GM12878 (cell line): Measurements from ENCODE around the gene RFX3. TPM values are rescaled to one million over a fixed set of nuclear protein-coding genes. Genes with fewer than 3 reads are reported as not detected.

Source experiments
- ATAC-seq: fragments of 200-7000 bp; cut with Tn5 transposase; 3 replicates; pipeline ENCODE4 v1.9.1; 2020; ENCODE audit warnings: mild to moderate bottlenecking, moderate library complexity
- BruUV-seq: library from RNA; stranded (reverse); fragments of 400-500 nt; replicated peaks from 2 replicates; lab custom pipeline; 2021; lab: Mats Ljungman, UMichigan
- CTCF ChIA-PET: fragments of 300-600 bp; sonication (Branson Sonifier 250); formaldehyde crosslinking; extraction: SDS; loops from one replicate; lab custom pipeline; 2021; ENCODE audit warnings: inconsistent platforms; lab: Yijun Ruan, JAX
- POLR2A ChIA-PET: fragments of 350-600 bp; formaldehyde crosslinking; extraction: SDS; loops from one replicate; lab custom pipeline; 2021; ENCODE audit warnings: inconsistent platforms; lab: Charles Lee
- RAD21 ChIA-PET: fragments of 300-600 bp; sonication (Branson Sonifier 250); formaldehyde crosslinking; loops from one replicate; lab custom pipeline; 2023; ENCODE audit warnings: antibody characterized with exemption; ENCODE audit not compliant: unreplicated experiment; lab: Charles Lee
- SMC1A ChIA-PET: fragments of 300-600 bp; sonication (Branson Sonifier 250); formaldehyde crosslinking; loops from one replicate; lab custom pipeline; 2023; ENCODE audit not compliant: unreplicated experiment, uncharacterized antibody; lab: Charles Lee
- DNase-seq: peaks from one replicate; pipeline ENCODE4 v3.0.0-alpha.2; 2011; ENCODE audit warnings: low read depth, low spot score
- FAIRE-seq: peaks from 3 replicates; lab custom pipeline; 2011; peaks lifted over from hg19 to GRCh38; lab: Jason Lieb, UNC
- H2AFZ ChIP-seq: 2 replicates; pipeline ENCODE4 v1.6.0; 2011; ENCODE audit warnings: low read depth, low read length, control low read depth; ENCODE audit not compliant: control insufficient read depth
- H3K27ac ChIP-seq: 2 replicates; pipeline ENCODE4 v1.5.1; 2011; ENCODE audit warnings: control low read depth; ENCODE audit not compliant: control insufficient read depth, insufficient read depth
- H3K27me3 ChIP-seq, 2 experiments: replicated peaks in 1 of 2; 2 replicates each; pipeline versions ENCODE4 v1.6.0 to v1.6.1; 2011; ENCODE audit warnings: low read length in 1 of 2; ENCODE audit not compliant: control insufficient read depth in 2 of 2, insufficient read depth in 2 of 2
- H3K36me3 ChIP-seq, 2 experiments: 2 replicates each; pipeline ENCODE4 v1.5.1; 2011; ENCODE audit warnings: low read length in 1 of 2; ENCODE audit not compliant: control insufficient read depth in 2 of 2, insufficient read depth in 2 of 2
- H3K4me1 ChIP-seq: 2 replicates; pipeline ENCODE4 v1.6.1; 2011; ENCODE audit warnings: mild to moderate bottlenecking, low read length, moderate library complexity, mixed read lengths; ENCODE audit not compliant: control insufficient read depth, insufficient read depth
- H3K4me2 ChIP-seq: 2 replicates; pipeline ENCODE4 v1.6.0; 2011; ENCODE audit warnings: control low read depth; ENCODE audit not compliant: control insufficient read depth, insufficient read depth
- H3K4me3 ChIP-seq: fragments of 200-600 bp; sonication (generic); 2 replicates; pipeline ENCODE4 v1.5.1; 2016
- H3K79me2 ChIP-seq: 2 replicates; pipeline ENCODE4 v1.6.0; 2011; ENCODE audit warnings: low read length; ENCODE audit not compliant: control insufficient read depth, insufficient read depth
- H3K9ac ChIP-seq: 2 replicates; pipeline ENCODE4 v1.8.0; 2011; ENCODE audit warnings: low read length, control low read depth, mixed read lengths; ENCODE audit not compliant: control insufficient read depth, insufficient read depth
- H3K9me3 ChIP-seq: replicated peaks from 3 replicates; pipeline ENCODE4 v1.5.1; 2011; ENCODE audit warnings: mild to moderate bottlenecking, low read length; ENCODE audit not compliant: control insufficient read depth, insufficient read depth
- H4K20me1 ChIP-seq: 2 replicates; pipeline ENCODE4 v1.6.0; 2011; ENCODE audit not compliant: control insufficient read depth, insufficient read depth
- CBX3 ChIP-seq: fragments of 200-600 bp; sonication (generic); IDR thresholded peaks from 2 replicates; pipeline ENCODE4 v1.6.1; 2016; ENCODE audit warnings: low read depth, borderline replicate concordance
- IRF3 ChIP-seq: fragments of 450-650 bp; IDR thresholded peaks from 2 replicates; pipeline ENCODE4 v1.6.1; 2014; ENCODE audit warnings: mild to moderate bottlenecking
- RB1 ChIP-seq: fragments of 450-650 bp; formaldehyde crosslinking; IDR thresholded peaks from 2 replicates; pipeline ENCODE4 v1.6.1; 2017; ENCODE audit warnings: mild to moderate bottlenecking, borderline replicate concordance
- SPI1 ChIP-seq: IDR thresholded peaks from 2 replicates; pipeline ENCODE4 v1.6.1; 2011; ENCODE audit warnings: low read depth, mild to moderate bottlenecking, low read length, moderate library complexity, borderline replicate concordance; ENCODE audit not compliant: insufficient read depth
- STAT1 ChIP-seq: fragments of 450-650 bp; conservative IDR thresholded peaks from 2 replicates; pipeline ENCODE4 v1.6.1; 2014; ENCODE audit warnings: antibody characterized with exemption, mild to moderate bottlenecking
- ZNF592 ChIP-seq: fragments of 450-650 bp; IDR thresholded peaks from 2 replicates; pipeline ENCODE4 v1.6.1; 2017; ENCODE audit warnings: mild to moderate bottlenecking, moderate library complexity
- WGBS: methylation state at CpG from one replicate; pipeline ENCODE4 v1.1.6; 2016; ENCODE audit warnings: low lambda C conversion rate; ENCODE audit not compliant: insufficient replicate concordance, insufficient coverage; ENCODE audit errors: missing lambda C conversion rate; 5-methylcytosine and 5-hydroxymethylcytosine counted together
- in situ Hi-C: fragments of 300-500 bp; cut with MboI; formaldehyde crosslinking; loops from 9 replicates; pipeline ENCODE4 v1.14.3; 2018; ENCODE audit warnings: mixed read lengths
- intact Hi-C: fragments of 100-400 bp; cut with micrococcal nuclease; formaldehyde crosslinking; loops from one replicate; pipeline ENCODE4 v1.14.2; 2022; ENCODE audit not compliant: unreplicated experiment
- polyA plus RNA-seq, 11 experiments: library from polyadenylated mRNA; depleted of rRNA in 4 of 11; unstranded in 6 of 11; stranded (reverse) in 5 of 11; fragments of >200 nt; fragmentation: Nextera tagmentation in 4 of 11; fragmentation: Illumina TruSeq in 1 of 11; extraction: Ambion mirVana in 4 of 11; extraction: Trizol in 1 of 11; gene quantifications; 1 replicate in 1 of 11; 2 replicates in 10 of 11; pipeline versions ENCODE4 v1.2.1 to v1.2.3, GENCODE V29; 2011 to 2016; ENCODE audit warnings: inconsistent platforms in 2 of 11, missing spikeins in 2 of 11, low read depth in 1 of 11
- total RNA-seq, 4 experiments: library from RNA; depleted of rRNA in 3 of 4; stranded (reverse); fragments of >200 nt in 3 of 4; fragmentation: Illumina TruSeq in 1 of 4; extraction: Trizol in 1 of 4; gene quantifications; 2 replicates each; pipeline versions ENCODE4 v1.2.1 to v1.2.3, GENCODE V29; 2013 to 2021
- TF ChIP-seq, protein P1 (sequence below): IDR thresholded peaks from 2 replicates; pipeline ENCODE4 v1.6.1; 2011; ENCODE audit warnings: mild to moderate bottlenecking, low read depth, low read length, moderate library complexity; ENCODE audit not compliant: insufficient replicate concordance

The RFX3 gene
- total and polyA plus RNA-seq, 10 of the 15 experiments (the other 5 are each of a cell fraction or from before 2014, with no cell fraction given), result 1.2 to 26.4 (median 6.7) TPM

GRCh38 chr9:3571500-3571899 is 45.7 kb upstream of the RFX3 start:
- WGBS, result 100% methylated on average over 1 of the region's 1 CpG
- H2AFZ ChIP-seq, result no peak overlapping the region
- H3K4me3 ChIP-seq, result no peak overlapping the region
- no peak for ATAC-seq
- DNase-seq, result no peak
- TF ChIP-seq RB1, result no peak
- no peaks in the 10 kb centered on the region for H3K27me3 ChIP-seq
- ChIA-PET RAD21 (no interaction called here), SMC1A (no interaction called here), POLR2A (no interaction called here), CTCF (no interaction called here)
- H3K9me3 ChIP-seq, result no peaks in the 10 kb centered on the region
- FAIRE-seq, result no peak
- H3K79me2 ChIP-seq, result no peaks in the 10 kb centered on the region
- in situ Hi-C loops, result no loop called here
- no peaks in the 10 kb centered on the region for H3K4me1 ChIP-seq
- H3K9ac ChIP-seq, result no peak overlapping the region
- no peak overlapping the region for H3K27ac ChIP-seq
- no peaks in the 10 kb centered on the region for H4K20me1 ChIP-seq
- H3K4me2 ChIP-seq, result no peak overlapping the region
- intact Hi-C loops, result no loop called here
- no peaks in the 10 kb centered on the region for H3K36me3 ChIP-seq
- BruUV-seq, result no TSS peak

DNA sequence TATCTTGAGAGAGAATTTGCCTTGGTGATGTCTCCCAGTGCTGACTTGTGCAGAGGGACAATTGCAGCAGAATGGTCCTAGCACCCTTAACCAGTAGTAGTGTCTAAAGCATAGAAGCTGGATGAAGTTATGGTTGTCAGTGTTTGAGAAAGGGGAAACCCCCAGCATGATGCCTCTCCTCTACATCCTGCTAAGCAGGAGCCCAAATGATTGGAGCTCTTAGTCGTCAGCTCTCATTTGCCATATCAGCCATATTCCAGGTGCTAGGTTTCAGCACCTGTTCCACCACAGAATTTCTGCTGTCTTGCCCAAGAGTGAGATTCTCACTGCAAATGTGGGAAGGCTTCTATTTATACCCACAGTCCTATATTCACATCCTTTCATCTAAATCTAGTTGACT is 43.7 kb upstream of the RFX3 start:
- in situ Hi-C loops, result no loop called here
- no peaks in the 10 kb centered on the region for H3K36me3 ChIP-seq
- BruUV-seq, result no TSS peak
- SMC1A ChIA-PET, result no interaction called here
- H4K20me1 ChIP-seq, result no peaks in the 10 kb centered on the region
- H3K79me2 ChIP-seq, result no peaks in the 10 kb centered on the region
- no peak for ATAC-seq
- WGBS, result 100% methylated on average over 1 of the region's 1 CpG
- DNase-seq, result no peak
- RAD21 ChIA-PET, result no interaction called here
- no peak overlapping the region for H3K27ac ChIP-seq
- FAIRE-seq, result no peak
- H3K27me3 ChIP-seq, result no peaks in the 10 kb centered on the region
- H3K4me2 ChIP-seq, result no peak overlapping the region
- H3K9me3 ChIP-seq, result no peaks in the 10 kb centered on the region
- H3K4me1 ChIP-seq, result no peaks in the 10 kb centered on the region
- H3K9ac ChIP-seq, result no peak overlapping the region
- POLR2A ChIA-PET, result no interaction called here
- CTCF ChIA-PET, result no interaction called here
- intact Hi-C loops, result no loop called here
- no peak overlapping the region for H2AFZ ChIP-seq
- H3K4me3 ChIP-seq, result no peak overlapping the region
- TF ChIP-seq IRF3 (no peak), SPI1 (no peak), ZNF592 (no peak), CBX3 (no peak), STAT1 (no peak)
- TF ChIP-seq, protein P1, sequence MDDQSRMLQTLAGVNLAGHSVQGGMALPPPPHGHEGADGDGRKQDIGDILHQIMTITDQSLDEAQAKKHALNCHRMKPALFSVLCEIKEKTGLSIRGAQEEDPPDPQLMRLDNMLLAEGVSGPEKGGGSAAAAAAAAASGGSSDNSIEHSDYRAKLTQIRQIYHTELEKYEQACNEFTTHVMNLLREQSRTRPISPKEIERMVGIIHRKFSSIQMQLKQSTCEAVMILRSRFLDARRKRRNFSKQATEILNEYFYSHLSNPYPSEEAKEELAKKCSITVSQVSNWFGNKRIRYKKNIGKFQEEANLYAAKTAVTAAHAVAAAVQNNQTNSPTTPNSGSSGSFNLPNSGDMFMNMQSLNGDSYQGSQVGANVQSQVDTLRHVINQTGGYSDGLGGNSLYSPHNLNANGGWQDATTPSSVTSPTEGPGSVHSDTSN, result no peak
